GM12878 (cell line): Measurements from ENCODE around the gene DCST1. TPM values are rescaled to one million over a fixed set of nuclear protein-coding genes. Genes with fewer than 3 reads are reported as not detected.

Experiments
- ATAC-seq: fragments of 200-7000 bp; cut with Tn5 transposase; 3 replicates; pipeline ENCODE4 v1.9.1; 2020; ENCODE audit warnings: mild to moderate bottlenecking, moderate library complexity
- BruUV-seq: library from RNA; stranded (reverse); fragments of 400-500 nt; replicated peaks from 2 replicates; lab custom pipeline; 2021; lab: Mats Ljungman, UMichigan
- CTCF ChIA-PET: fragments of 300-600 bp; sonication (Branson Sonifier 250); formaldehyde crosslinking; extraction: SDS; loops from one replicate; lab custom pipeline; 2021; ENCODE audit warnings: inconsistent platforms; lab: Yijun Ruan, JAX
- POLR2A ChIA-PET: fragments of 350-600 bp; formaldehyde crosslinking; extraction: SDS; loops from one replicate; lab custom pipeline; 2021; ENCODE audit warnings: inconsistent platforms; lab: Charles Lee
- RAD21 ChIA-PET: fragments of 300-600 bp; sonication (Branson Sonifier 250); formaldehyde crosslinking; loops from one replicate; lab custom pipeline; 2023; ENCODE audit warnings: antibody characterized with exemption; ENCODE audit not compliant: unreplicated experiment; lab: Charles Lee
- SMC1A ChIA-PET: fragments of 300-600 bp; sonication (Branson Sonifier 250); formaldehyde crosslinking; loops from one replicate; lab custom pipeline; 2023; ENCODE audit not compliant: unreplicated experiment, uncharacterized antibody; lab: Charles Lee
- DNase-seq: peaks from one replicate; pipeline ENCODE4 v3.0.0-alpha.2; 2011; ENCODE audit warnings: low read depth, low spot score
- FAIRE-seq: peaks from 3 replicates; lab custom pipeline; 2011; peaks lifted over from hg19 to GRCh38; lab: Jason Lieb, UNC
- H2AFZ ChIP-seq: 2 replicates; pipeline ENCODE4 v1.6.0; 2011; ENCODE audit warnings: low read depth, low read length, control low read depth; ENCODE audit not compliant: control insufficient read depth
- H3K27ac ChIP-seq: 2 replicates; pipeline ENCODE4 v1.5.1; 2011; ENCODE audit warnings: control low read depth; ENCODE audit not compliant: control insufficient read depth, insufficient read depth
- H3K27me3 ChIP-seq, 2 experiments: replicated peaks in 1 of 2; 2 replicates each; pipeline versions ENCODE4 v1.6.0 to v1.6.1; 2011; ENCODE audit warnings: low read length in 1 of 2; ENCODE audit not compliant: control insufficient read depth in 2 of 2, insufficient read depth in 2 of 2
- H3K36me3 ChIP-seq, 2 experiments: 2 replicates each; pipeline ENCODE4 v1.5.1; 2011; ENCODE audit warnings: low read length in 1 of 2; ENCODE audit not compliant: control insufficient read depth in 2 of 2, insufficient read depth in 2 of 2
- H3K4me1 ChIP-seq: 2 replicates; pipeline ENCODE4 v1.6.1; 2011; ENCODE audit warnings: mild to moderate bottlenecking, low read length, moderate library complexity, mixed read lengths; ENCODE audit not compliant: control insufficient read depth, insufficient read depth
- H3K4me2 ChIP-seq: 2 replicates; pipeline ENCODE4 v1.6.0; 2011; ENCODE audit warnings: control low read depth; ENCODE audit not compliant: control insufficient read depth, insufficient read depth
- H3K4me3 ChIP-seq: fragments of 200-600 bp; sonication (generic); 2 replicates; pipeline ENCODE4 v1.5.1; 2016
- H3K79me2 ChIP-seq: 2 replicates; pipeline ENCODE4 v1.6.0; 2011; ENCODE audit warnings: low read length; ENCODE audit not compliant: control insufficient read depth, insufficient read depth
- H3K9ac ChIP-seq: 2 replicates; pipeline ENCODE4 v1.8.0; 2011; ENCODE audit warnings: low read length, control low read depth, mixed read lengths; ENCODE audit not compliant: control insufficient read depth, insufficient read depth
- H3K9me3 ChIP-seq: replicated peaks from 3 replicates; pipeline ENCODE4 v1.5.1; 2011; ENCODE audit warnings: mild to moderate bottlenecking, low read length; ENCODE audit not compliant: control insufficient read depth, insufficient read depth
- H4K20me1 ChIP-seq: 2 replicates; pipeline ENCODE4 v1.6.0; 2011; ENCODE audit not compliant: control insufficient read depth, insufficient read depth
- BRCA1 ChIP-seq: IDR thresholded peaks from 2 replicates; pipeline ENCODE4 v1.6.1; 2011; ENCODE audit warnings: low read depth, low read length, improper control_type of control experiment
- DPF2 ChIP-seq: fragments of 450-650 bp; IDR thresholded peaks from 2 replicates; pipeline ENCODE4 v1.6.1; 2017; ENCODE audit warnings: mild to moderate bottlenecking
- EED ChIP-seq: sonication (generic); IDR thresholded peaks from 2 replicates; pipeline ENCODE4 v1.6.1; 2016; ENCODE audit warnings: antibody characterized with exemption, low read depth
- EGR1 ChIP-seq, 2 experiments: IDR thresholded peaks; 1 replicate in 1 of 2; 2 replicates in 1 of 2; pipeline ENCODE4 v1.6.1; 2011 to 2012; ENCODE audit warnings: low read depth in 2 of 2, low read length in 2 of 2, borderline replicate concordance in 1 of 2, mild to moderate bottlenecking in 1 of 2, moderate library complexity in 1 of 2
- ESRRA ChIP-seq: IDR thresholded peaks from 2 replicates; pipeline ENCODE4 v1.6.1; 2012; ENCODE audit warnings: mild to moderate bottlenecking, low read length, improper control_type of control experiment
- EZH2 ChIP-seq: IDR thresholded peaks from 2 replicates; pipeline ENCODE4 v1.6.1; 2012; ENCODE audit warnings: low read depth, mild to moderate bottlenecking, control low read depth, inconsistent platforms, low read length, borderline replicate concordance; ENCODE audit not compliant: control insufficient read depth
- FOS ChIP-seq: IDR thresholded peaks from 3 replicates; pipeline ENCODE4 v1.6.1; 2011; ENCODE audit warnings: borderline replicate concordance; ENCODE audit not compliant: insufficient read length; ENCODE audit errors: extremely low read depth
- FOXK2 ChIP-seq: fragments of 450-650 bp; IDR thresholded peaks from 2 replicates; pipeline ENCODE4 v1.6.1; 2017; ENCODE audit warnings: mild to moderate bottlenecking, moderate library complexity
- MTA2 ChIP-seq: fragments of 450-650 bp; IDR thresholded peaks from 2 replicates; pipeline ENCODE4 v1.6.1; 2016; ENCODE audit warnings: low read depth, mild to moderate bottlenecking, moderate library complexity
- NKRF ChIP-seq: fragments of 450-650 bp; conservative IDR thresholded peaks from 2 replicates; pipeline ENCODE4 v1.6.1; 2017; ENCODE audit warnings: mild to moderate bottlenecking, moderate library complexity
- NRF1 ChIP-seq: conservative IDR thresholded peaks from 2 replicates; pipeline ENCODE4 v1.6.1; 2011; ENCODE audit warnings: mild to moderate bottlenecking, low read depth, low read length, improper control_type of control experiment
- POLR2AphosphoS5 ChIP-seq: IDR thresholded peaks from 2 replicates; pipeline ENCODE4 v1.6.1; 2011; ENCODE audit warnings: mild to moderate bottlenecking, low read length, inconsistent platforms
- RBBP5 ChIP-seq: fragments of 200-600 bp; sonication (generic); conservative IDR thresholded peaks from 2 replicates; pipeline ENCODE4 v1.6.1; 2016
- SMAD5 ChIP-seq: IDR thresholded peaks from 2 replicates; pipeline ENCODE4 v1.6.1; 2016; ENCODE audit warnings: antibody characterized with exemption, low read depth
- SP1 ChIP-seq: IDR thresholded peaks from one replicate; pipeline ENCODE4 v1.6.1; 2011; ENCODE audit warnings: low read depth, low read length
- TCF3 ChIP-seq: IDR thresholded peaks from 2 replicates; pipeline ENCODE4 v1.6.1; 2012; ENCODE audit warnings: low read depth, mild to moderate bottlenecking, low read length, borderline replicate concordance; ENCODE audit not compliant: insufficient read depth
- TCF7 ChIP-seq: IDR thresholded peaks from 2 replicates; pipeline ENCODE4 v1.6.1; 2014; ENCODE audit warnings: antibody characterized with exemption, borderline replicate concordance
- ZZZ3 ChIP-seq: IDR thresholded peaks from 2 replicates; pipeline ENCODE4 v1.6.1; 2011; ENCODE audit warnings: low read depth; ENCODE audit not compliant: control insufficient read depth, insufficient read length
- WGBS: methylation state at CpG from one replicate; pipeline ENCODE4 v1.1.6; 2016; ENCODE audit warnings: low lambda C conversion rate; ENCODE audit not compliant: insufficient replicate concordance, insufficient coverage; ENCODE audit errors: missing lambda C conversion rate; 5-methylcytosine and 5-hydroxymethylcytosine counted together
- in situ Hi-C: fragments of 300-500 bp; cut with MboI; formaldehyde crosslinking; loops from 9 replicates; pipeline ENCODE4 v1.14.3; 2018; ENCODE audit warnings: mixed read lengths
- intact Hi-C: fragments of 100-400 bp; cut with micrococcal nuclease; formaldehyde crosslinking; loops from one replicate; pipeline ENCODE4 v1.14.2; 2022; ENCODE audit not compliant: unreplicated experiment
- polyA plus RNA-seq, 11 experiments: library from polyadenylated mRNA; depleted of rRNA in 4 of 11; unstranded in 6 of 11; stranded (reverse) in 5 of 11; fragments of >200 nt; fragmentation: Nextera tagmentation in 4 of 11; fragmentation: Illumina TruSeq in 1 of 11; extraction: Ambion mirVana in 4 of 11; extraction: Trizol in 1 of 11; gene quantifications; 1 replicate in 1 of 11; 2 replicates in 10 of 11; pipeline versions ENCODE4 v1.2.1 to v1.2.3, GENCODE V29; 2011 to 2016; ENCODE audit warnings: inconsistent platforms in 2 of 11, missing spikeins in 2 of 11, low read depth in 1 of 11
- total RNA-seq, 4 experiments: library from RNA; depleted of rRNA in 3 of 4; stranded (reverse); fragments of >200 nt in 3 of 4; fragmentation: Illumina TruSeq in 1 of 4; extraction: Trizol in 1 of 4; gene quantifications; 2 replicates each; pipeline versions ENCODE4 v1.2.1 to v1.2.3, GENCODE V29; 2013 to 2021
- TF ChIP-seq, protein P1 (sequence below): IDR thresholded peaks from 2 replicates; pipeline ENCODE4 v1.6.1; 2012; ENCODE audit warnings: low read depth, low read length, improper control_type of control experiment
- TF ChIP-seq, protein P2 (sequence below): fragments of 450-650 bp; IDR thresholded peaks from 2 replicates; pipeline ENCODE4 v1.6.1; 2017; ENCODE audit warnings: mild to moderate bottlenecking

DCST1 gene
- total and polyA plus RNA-seq, 10 of the 15 experiments (the other 5 are each of a cell fraction or from before 2014, with no cell fraction given) = not detected

DNA sequence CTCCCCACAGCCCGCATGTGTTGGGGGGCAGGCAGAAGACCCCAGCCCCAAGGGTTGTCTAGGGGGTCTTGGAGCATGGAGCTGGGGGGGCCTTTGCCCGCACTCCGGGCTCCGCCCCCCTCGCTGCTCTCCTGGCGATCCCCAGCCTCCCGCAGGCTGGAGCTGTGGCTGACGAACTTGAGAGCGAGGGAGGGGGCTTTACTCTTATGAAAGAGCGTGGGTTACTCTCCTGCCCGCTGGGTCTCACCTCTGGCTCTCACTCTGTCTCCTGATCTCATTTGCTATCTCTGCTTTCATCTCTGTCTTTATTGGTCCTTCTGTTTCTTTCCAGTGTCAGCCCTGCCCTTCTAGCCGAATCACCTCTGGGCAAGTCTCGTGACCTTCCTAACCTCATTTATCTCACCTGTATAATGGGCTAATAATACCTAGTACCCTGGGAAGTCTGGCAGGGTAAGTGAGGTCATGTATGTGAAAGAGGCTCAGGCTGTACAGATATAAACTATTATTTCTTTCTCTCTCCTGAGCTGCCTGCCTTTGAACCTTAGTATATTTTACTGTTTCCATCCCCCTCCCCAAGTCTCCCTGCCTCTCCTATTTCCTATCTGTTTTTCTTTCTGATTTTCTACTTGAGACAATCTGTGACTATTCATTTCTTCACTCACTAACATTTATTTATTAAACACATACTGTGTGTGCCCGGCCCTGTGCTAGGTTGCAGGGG lies 30.6 kb downstream of the DCST1 start:
- no peaks in the 10 kb centered on the region for H4K20me1 ChIP-seq
- POLR2A ChIA-PET = interaction anchor here (0.6 to 1.5 kb wide), 8 partner anchors 11 to 125 kb away, joined by 3 to 12 read pairs (median 4); no protein-coding TSS in a partner anchor
- no peaks in the 10 kb centered on the region for H3K27me3 ChIP-seq
- 7% methylated on average over 14 of the region's 14 CpGs for WGBS
- DNase-seq (no peak), FAIRE-seq (peak; percentile 70), ATAC-seq (peak; percentile 31)
- H3K36me3 ChIP-seq = no peaks in the 10 kb centered on the region; a peak in 2 of 4 replicates
- CTCF ChIA-PET = interaction anchor here (1.2 to 15.5 kb wide), 8 partner anchors 11 to 103 kb away, joined by 3 to 195 read pairs (median 7); partner anchors contain the start of gene ADAM15
- RAD21 ChIA-PET = interaction anchor here (0.6 to 4.7 kb wide), 9 partner anchors 12 to 504 kb away, joined by 3 to 63 read pairs (median 3); partner anchors contain the start of genes EFNA3 and KRTCAP2
- peak overlapping the region; percentile 84; the same call in 1 of the 2 replicates for H3K9ac ChIP-seq
- H3K4me2 ChIP-seq = peak overlapping the region; percentile 96
- peak overlapping the region; percentile 95 for H3K4me3 ChIP-seq
- H3K4me1 ChIP-seq = peaks cover 16% of the 10 kb centered on the region
- in situ Hi-C loops = loop anchor here (5.0 kb wide), 1 partner anchor 502 kb away; no protein-coding TSS in a partner anchor
- H3K79me2 ChIP-seq = no peaks in the 10 kb centered on the region
- SMC1A ChIA-PET = interaction anchor here (1.1 to 1.8 kb wide), 8 partner anchors 9 to 395 kb away, joined by 3 to 14 read pairs (median 4); partner anchors contain the start of gene EFNA3
- peak overlapping the region; percentile 51 for H2AFZ ChIP-seq
- H3K9me3 ChIP-seq = no peaks in the 10 kb centered on the region
- intact Hi-C loops = loop anchor here (5.0 kb wide), 3 partner anchors 92 to 397 kb away; partner anchors contain the start of genes CKS1B and SHC1
- no peak overlapping the region for H3K27ac ChIP-seq
- no TSS peak for BruUV-seq
- TF ChIP-seq FOXK2 (no peak), RBBP5 (no peak), SMAD5 (no peak), NRF1 (no peak), EZH2 (no peak), FOS (no peak), EGR1 (IDR thresholded peaks at IDR 0.05; ENCODE audit: borderline replicate concordance in 1 of 2, low read depth in 2 of 2, low read length in 2 of 2) (no peak), SP1 (no peak), DPF2 (no peak; the same call in 1 of the 2 replicates), TCF3 (no peak), POLR2AphosphoS5 (no peak), ESRRA (peak; percentile 92; the same call in 1 of the 2 replicates), EED (no peak), ZZZ3 (no peak), NKRF (0 out of 2 replicates have a peak, but pooled peaks have one; percentile 3), TCF7 (no peak), MTA2 (peak; percentile 21; the same call in 1 of the 2 replicates), BRCA1 (no peak)
- TF ChIP-seq, protein P1, sequence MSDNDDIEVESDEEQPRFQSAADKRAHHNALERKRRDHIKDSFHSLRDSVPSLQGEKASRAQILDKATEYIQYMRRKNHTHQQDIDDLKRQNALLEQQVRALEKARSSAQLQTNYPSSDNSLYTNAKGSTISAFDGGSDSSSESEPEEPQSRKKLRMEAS = no peak
- TF ChIP-seq, protein P2, sequence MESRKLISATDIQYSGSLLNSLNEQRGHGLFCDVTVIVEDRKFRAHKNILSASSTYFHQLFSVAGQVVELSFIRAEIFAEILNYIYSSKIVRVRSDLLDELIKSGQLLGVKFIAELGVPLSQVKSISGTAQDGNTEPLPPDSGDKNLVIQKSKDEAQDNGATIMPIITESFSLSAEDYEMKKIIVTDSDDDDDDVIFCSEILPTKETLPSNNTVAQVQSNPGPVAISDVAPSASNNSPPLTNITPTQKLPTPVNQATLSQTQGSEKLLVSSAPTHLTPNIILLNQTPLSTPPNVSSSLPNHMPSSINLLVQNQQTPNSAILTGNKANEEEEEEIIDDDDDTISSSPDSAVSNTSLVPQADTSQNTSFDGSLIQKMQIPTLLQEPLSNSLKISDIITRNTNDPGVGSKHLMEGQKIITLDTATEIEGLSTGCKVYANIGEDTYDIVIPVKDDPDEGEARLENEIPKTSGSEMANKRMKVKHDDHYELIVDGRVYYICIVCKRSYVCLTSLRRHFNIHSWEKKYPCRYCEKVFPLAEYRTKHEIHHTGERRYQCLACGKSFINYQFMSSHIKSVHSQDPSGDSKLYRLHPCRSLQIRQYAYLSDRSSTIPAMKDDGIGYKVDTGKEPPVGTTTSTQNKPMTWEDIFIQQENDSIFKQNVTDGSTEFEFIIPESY = no peak
